ENCODE measurements around the gene SLC1A7.

SLC1A7 gene

DNA sequence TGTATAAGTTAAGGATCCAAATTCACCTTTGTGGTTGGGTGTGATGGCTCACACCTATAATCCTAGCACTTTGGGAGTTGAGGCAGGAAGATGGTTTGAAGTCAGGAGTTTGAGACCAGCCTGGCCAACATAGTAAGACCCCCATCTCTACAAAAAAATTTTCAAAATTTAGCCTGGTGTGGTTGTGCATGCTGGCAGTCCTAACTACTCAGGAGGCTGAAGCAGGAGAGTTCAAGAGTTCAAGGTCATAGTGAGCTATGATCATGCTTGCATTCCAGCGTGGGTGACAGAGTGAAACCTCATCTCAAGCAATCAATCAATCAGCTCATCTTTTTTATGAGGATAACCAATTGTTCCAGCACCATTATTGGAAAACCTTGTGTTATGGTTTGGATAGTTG lies 16.5 kb upstream of the SLC1A7 start:
- DNase-seq = no peak

DNA sequence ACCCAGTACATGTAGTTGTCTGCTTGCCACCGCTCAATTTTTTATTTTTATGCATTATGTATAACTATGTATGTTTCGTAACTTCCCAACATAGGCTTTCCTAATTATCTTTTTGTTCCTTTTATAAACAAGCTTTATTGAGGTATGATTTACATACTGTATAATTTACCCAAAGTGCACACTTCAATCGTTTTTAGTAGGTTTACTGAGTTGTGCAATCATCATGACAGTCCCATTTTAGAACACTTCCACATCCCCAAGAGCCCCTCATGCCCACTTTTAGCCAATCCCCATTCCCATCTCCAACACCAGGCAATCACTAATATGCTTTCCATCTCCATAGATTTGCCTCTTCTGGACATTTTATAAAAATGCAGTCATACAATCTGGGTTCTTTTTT lies 14.3 kb upstream of the SLC1A7 start:
- no peak for DNase-seq

DNA sequence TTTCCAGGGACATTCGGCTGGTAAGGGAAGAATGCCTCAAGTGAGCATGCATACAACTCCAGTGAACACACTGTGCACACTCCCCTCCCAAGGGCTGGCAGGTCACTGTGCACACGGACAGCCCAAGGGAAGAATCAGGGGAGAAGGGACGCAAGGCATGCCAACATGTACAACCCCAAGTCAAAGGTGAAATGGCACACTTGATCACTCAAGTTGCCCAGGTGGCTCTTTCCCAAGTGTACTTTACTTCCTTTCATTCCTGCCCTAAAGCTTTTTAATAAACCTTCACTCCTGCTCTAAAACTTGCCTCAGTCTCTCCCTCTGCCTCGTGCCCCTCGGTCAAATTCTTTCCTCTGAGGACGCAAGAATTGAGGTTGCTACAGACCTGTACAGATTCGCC lies 13.5 kb upstream of the SLC1A7 start:
- no peak for DNase-seq

DNA sequence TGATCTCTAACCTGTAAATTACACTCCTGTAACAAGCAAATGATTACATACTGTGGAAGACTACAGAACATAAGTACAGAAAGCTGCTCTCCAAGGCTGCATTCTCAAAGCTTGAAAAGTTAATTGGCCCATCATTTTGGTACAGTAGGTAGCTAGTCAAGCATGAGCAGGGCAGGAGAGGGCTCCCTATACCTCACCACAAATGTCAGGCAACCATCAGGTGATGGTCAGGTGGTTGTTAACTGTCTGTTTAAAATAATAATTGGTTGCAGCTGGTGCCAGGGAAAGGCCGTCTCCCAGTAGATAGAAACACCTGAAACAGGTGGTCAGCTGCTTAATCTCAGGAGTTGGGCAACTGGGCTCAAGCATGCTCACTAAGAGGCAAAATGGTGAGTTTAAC lies 13.1 kb upstream of the SLC1A7 start:
- no peak for DNase-seq

DNA sequence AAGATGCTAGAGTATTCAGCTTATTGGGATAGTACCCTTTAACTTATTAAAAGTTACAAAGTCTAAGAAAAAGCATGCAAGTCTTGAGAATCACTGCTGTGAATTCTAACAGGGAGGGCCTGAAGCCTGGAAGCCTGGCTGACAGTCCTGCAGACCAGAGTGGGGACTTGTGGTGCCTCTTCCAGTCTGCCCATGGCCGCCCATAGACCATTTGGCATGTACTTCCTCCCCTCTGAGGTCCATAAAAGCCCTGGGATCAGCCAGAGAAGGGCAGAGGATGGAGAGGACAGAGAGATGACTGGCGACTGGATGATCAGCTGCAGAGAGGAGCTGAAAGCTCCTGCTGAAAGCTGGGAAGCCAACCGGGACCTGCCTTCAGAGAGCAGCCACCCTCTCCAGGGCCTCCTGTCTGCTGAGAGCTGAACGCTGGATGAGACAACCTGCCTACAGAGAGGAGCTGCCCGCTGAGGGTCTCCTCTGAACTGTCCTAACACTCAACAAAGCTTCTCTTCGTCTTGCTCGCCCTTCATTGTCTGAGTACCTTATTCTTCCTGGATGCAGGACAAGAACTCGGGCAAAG lies 12.5 kb upstream of the SLC1A7 start:
- no peak for DNase-seq

DNA sequence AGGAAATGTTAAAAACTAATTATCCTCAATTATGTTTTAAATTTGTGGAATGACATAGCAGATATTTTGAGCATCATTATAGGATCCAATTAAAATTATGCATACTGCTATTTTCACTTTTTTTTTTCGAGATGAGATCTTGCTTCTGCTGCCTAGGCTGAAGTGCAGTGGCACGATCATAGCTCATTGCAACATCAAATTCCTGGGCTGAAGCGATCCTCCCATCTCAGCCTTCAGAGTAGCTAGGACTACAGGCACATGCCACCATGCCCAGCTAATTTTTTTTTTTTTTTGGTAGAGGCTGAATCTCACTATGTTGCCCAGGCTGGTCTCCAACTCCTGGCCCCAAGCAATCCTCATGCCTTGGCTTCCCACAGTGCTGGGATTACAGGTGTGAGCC lies 11.3 kb upstream of the SLC1A7 start:
- no peak for DNase-seq

DNA sequence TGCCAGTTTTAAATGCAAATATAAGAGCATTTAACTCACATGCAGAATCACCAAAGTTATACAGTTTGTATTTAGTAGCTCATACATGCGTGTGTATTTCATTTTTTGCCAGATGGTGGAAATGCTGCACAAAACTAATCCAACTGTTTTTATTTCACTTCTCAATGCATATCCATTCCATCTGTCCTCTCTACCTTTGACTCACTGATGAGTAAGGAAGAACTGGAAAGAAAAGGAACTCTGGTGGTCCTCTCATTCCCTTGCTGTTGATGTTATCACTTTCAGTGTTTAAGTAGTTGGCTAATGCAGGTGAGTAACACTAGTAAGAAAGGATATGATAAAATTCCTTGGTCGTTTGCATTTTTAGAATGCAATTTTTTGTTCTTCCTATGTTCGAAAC lies 5.7 kb upstream of the SLC1A7 start:
- no peak for DNase-seq

DNA sequence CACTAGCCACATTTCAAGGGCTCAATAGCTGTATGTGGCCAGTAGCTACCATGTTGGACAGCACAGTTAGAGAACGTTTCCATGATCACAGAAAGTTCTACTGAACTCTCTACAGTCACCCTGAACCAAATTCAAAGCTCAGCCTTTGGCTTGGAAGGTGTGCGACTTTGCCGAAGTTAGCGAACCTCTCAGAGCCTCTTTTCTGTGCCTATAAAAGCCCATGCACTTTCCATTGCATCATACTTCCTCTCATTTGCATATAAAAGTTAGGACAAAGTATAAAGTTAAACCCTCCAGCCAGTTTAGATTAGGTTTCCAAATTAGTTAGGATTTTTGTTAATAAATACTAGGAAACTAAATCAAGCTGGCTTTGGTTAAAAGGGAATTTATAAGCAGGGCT lies 4.7 kb upstream of the SLC1A7 start:
- no peak for DNase-seq

DNA sequence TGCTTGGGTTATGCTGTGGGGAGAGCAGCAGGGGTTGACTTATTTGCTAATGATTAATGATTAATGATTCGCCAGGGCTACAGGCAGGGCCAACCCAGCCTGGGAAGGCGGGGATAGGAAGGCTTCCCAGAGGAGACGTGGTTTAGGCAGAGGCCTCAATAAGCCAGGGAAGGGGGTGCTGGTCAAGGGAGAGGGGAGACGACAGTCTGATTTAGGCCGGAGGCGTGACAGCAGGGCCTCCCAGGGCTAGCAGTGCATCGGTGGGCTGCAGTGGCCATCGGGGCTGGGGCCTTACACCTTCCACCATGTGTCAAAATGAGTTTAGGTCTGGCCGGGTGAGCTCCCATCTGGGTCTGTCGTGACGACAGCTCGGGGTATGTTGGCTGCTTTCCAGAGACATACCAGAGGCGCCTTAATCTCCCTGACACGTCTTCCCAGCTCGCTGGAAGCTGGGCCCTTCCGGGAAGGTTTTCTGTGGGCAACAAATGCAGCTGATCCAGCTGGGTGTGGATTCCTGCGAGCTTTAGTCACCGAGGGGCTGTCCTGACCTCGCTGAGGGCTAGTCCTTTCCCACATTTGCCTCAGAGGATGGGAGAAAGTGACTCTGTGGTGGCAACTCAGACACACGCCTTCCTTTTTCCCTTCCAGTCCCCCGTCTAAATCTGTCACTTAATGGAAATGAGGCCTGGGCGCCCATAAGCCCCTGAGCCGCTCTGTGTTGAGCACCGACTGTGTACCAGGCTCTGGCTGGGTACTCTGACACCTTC lies 3.7 kb upstream of the SLC1A7 start:
- DNase-seq = no peak

DNA sequence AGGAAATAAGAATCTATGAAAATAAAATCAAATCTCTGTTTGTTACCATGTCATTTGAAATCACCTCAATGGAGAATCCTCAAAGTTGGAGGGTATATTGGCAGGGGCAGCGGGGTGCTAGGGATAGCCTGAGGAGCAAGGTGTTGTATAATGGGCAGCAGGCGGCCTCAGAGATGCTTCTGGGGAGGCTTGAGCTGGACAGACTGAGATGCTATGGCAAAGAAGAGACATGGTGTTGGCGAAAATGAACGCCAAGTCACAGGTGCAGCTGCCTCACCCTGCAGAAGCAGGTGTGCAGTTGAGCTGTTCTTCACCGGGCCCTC lies 3.1 kb upstream of the SLC1A7 start:
- DNase-seq = no peak

DNA sequence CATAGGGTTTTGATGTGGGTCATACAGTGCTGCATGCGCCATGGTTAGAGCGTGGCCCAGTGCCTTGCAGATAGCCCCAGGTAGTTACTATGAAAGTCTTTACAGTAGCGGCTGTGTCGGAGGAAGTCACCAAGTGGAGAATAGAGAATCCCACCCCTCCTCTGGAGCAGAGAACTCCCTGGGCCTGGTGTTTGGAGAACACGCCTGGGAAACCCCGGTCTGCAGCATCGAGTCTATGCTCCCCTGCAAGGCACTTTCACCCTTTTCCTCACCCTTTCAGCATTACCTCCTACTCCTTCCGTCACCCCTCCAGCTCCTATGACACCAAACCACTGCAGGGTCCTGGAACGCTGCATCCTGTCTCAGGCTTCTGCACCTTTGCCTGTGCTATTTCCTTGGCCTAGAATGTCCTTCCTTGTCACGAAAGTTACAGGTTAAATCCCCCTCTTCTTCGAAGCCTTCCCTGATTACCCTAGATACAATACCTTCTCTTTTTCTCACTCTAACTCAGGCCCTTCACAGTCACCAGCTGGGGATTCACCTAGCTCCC lies 2.7 kb upstream of the SLC1A7 start:
- DNase-seq = no peak

DNA sequence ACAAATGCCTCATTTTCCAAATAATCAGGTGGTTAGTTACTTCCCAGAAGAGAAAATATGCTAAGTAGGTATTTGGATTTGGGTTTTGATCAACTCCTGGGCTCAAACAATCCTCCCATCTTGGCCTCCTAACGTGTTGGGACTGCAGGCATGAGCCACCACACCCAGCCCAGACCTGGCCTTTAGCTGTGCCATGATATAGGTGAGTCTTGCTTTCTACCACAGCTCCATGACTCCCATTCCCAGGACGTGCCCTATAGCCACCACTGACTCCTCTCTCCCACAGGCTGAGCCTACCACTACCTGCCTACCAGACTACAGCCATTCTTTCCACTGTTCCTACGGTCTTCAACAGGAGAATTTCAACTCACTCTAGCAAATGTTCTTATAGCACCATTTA lies 1.8 kb upstream of the SLC1A7 start:
- no peak for DNase-seq

DNA sequence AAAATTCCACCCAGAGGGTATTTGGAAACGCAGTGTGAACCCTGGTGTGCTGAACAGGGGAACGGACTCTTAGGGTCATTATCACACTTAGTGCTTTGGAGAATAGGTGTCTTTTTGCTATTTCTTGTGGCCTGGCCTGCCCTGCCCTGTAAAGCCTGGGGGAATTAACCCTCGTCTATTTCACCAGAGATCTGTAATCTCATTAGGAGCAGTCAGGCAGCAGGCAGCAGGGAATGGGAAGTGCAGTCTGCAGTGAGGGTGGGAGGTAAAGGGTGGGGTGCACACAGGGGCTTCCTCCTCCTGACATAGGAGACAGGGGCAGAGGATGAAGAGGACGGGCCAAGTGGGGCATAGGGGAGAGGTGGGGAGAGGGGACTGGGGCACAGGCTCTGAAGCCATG lies 1.1 kb upstream of the SLC1A7 start:
- no peak for DNase-seq

DNA sequence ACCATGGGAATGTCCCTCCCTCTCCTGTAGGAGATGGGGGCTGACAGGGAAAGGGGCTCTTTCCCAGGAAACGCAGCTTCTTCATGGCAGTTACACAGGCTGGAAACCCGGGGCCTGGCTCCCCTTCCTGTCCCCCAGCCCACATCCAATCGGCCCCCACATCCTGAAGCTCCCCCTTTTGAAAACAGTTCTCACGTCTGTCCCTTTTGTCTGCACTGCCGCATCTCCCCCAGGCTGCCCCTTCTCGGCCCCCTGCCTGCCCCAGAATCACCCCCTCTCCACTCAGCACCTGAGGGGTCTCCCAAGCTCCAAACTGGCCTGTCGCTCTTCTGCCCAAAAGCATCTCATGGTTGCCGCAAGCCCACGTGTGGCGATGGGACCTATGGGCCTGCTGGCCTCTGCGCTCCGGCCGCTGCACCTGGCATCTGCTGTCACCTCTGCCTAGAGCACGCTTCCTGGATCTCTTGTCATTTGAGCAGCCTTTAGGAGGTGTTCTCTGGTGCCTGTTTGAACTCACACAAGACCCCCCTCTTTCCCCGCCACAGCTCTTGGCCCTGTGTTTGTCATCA lies 867 bp downstream of the SLC1A7 start:
- DNase-seq = no peak

DNA sequence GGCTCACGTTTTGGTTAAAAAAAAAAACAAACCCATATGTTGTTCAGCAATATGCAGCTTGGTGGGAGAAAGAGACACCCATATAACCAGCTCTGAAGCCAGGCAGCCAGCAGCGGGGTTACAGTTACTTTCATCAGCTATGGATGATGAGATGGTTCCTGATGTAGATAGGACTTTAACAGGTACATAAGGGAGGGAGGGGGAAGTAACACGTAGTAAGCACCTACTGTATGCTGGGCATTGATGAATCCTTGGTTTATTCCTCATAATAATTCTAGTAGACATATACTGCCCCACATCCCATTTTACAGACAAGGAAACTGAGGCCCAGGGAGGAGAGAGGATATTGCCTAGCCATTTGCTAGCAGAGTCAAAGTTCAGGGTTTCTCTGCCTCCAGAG lies 2.0 kb downstream of the SLC1A7 start:
- no peak for DNase-seq

DNA sequence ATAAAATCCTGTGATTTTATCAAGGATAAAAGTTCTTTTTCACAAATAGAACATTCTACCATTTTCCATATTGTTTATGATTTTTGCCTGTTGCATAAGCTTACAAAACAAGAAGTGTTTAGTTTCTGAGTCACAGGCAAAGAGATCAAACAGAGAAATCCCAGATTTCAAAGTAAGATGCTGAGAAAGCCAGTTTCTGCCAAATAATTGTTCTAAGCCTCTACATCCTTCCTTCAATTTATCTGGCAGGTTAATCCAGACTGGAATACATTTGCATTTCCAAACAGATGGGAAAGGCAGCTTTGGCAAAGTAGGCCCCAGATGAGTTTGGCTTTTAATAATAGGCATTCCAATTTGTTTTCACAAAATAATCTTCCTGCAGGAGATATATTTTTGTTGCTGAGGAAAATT lies 2.5 kb downstream of the SLC1A7 start:
- no peak for DNase-seq

DNA sequence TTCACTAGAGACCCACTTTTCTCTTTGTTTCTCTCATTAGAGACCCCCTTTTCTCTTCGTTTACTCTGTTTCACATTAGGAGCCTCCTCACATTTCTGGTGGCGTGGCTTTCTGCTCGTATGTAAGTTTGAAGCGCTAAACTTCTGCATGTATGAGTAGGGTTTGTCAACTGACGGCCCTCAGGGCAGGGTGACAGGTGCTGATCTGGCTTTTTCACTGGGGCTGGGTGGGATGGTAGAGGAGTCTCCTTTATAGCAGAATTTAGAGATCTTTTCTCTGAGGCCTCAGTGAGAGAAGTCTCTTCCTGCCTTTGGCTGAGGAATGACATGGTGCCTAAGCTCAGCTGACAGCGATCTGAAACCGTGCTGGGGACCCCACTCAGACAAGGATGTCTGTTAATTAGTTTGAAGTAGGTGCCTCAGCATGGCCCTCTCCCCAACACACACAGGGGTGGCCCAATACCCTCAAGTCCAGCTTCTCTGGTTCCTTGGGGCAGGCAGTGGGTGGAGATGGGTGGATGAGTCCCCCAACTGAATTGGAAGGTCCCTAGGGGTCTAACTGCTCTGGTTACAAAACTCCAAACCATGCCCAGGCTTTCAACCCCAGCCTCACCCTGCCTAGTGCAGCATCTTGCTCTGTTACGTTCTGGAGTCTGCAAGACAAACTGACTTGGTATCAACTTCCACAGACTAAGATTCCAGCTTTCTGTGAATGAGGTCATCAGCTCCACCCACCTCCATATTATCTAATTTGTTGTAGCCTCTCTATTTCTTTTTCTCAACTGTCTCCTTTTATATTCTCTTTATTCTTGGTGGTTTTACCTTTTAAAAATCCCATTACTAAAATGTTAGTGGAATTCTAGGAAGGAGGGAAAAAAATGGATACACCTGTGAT lies 3.2 kb downstream of the SLC1A7 start:
- no peak for DNase-seq

DNA sequence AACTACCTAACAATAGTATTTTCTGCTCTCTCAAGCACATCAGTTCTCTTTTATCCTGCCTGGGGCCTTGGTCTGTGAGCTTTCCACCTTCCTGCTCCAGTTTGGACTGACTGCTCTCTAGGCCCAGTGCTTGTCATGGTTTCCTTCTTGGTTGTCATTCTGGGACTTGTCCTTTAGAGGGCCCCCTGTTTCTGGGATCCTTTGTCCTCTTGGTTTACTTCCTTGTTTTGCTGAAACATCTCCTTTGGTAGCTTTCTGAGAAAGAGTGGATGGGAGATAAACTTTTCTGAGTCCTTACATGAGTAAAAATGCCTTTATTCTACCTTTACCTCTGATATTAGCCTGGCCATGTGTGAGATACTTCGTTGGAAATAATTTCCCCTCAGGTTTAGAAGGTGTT lies 4.7 kb downstream of the SLC1A7 start:
- no peak for DNase-seq

DNA sequence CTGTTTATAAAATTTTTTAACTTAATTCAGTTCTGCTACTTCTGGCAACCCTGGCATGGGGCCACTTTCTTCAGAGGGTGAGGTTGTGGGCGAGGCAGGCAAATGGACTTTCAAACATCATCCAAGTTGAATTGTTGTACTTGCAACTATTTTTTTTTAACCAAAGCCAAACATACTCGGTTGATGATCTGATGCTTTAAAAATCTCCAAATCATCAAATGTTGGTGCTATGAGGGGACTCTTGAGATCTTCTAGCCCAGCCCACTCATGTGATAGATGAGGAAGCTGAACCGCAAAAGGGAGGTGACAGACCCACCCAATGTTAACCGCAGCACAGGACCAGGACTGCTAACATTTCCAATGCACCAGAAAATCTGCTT lies 6.7 kb downstream of the SLC1A7 start:
- no peak for DNase-seq

DNA sequence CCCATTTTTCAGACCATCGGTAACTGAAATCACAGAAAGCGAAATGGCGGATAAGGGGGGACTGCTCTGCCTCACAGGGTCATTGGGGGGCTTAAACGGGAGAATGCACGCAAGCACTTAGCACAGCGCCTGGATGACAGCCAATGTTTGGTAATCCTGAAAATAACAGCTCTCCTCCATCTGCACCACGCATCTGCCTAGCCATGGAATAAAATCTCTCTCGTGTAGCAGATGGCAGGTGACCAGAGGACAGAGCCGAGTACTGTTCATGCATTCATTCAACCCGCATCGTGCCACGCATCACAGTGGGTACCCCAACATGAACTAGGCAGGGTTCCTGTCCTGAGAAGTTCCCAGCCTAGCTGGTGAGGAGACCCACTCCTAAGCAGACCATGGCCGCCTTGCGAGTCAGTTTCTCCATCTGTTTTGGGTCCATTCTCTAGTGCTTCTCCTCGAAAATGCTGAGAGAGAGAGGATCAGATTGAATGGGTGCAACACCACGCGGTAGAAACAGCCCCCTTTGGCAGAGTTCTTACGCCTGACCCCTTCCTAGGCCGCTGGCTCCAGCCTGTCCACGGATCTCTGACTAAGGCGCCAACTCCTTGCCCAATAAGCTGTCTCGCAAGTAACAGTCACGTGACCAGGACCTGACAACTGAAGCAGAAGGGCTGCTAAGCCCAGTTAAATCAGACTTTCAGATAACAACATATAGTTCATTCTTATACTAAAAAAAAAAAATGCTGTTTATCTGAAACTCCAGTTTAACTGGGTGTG lies 7.3 kb downstream of the SLC1A7 start:
- no peak for DNase-seq

DNA sequence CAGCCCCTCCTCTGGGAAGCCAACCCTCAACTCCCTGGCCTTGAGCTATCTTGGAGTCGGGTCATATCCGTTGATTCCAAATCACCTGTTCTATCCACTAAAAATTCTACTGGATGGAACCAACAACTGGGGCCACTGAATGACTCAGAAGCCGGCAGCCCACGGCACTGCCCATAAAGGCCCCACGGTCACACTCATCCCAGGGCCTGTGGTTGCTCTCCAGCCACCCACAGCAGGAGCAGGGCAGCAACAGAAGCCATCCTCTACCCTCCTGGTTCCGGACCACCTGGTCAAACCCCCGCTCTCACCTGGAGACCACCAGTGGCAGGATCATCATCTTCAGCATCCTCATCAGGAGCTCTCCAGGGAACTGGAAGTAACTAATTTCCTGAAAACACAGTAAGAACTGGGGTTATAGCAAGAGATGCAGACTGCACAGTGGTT lies 8.4 kb downstream of the SLC1A7 start:
- no peak for DNase-seq

DNA sequence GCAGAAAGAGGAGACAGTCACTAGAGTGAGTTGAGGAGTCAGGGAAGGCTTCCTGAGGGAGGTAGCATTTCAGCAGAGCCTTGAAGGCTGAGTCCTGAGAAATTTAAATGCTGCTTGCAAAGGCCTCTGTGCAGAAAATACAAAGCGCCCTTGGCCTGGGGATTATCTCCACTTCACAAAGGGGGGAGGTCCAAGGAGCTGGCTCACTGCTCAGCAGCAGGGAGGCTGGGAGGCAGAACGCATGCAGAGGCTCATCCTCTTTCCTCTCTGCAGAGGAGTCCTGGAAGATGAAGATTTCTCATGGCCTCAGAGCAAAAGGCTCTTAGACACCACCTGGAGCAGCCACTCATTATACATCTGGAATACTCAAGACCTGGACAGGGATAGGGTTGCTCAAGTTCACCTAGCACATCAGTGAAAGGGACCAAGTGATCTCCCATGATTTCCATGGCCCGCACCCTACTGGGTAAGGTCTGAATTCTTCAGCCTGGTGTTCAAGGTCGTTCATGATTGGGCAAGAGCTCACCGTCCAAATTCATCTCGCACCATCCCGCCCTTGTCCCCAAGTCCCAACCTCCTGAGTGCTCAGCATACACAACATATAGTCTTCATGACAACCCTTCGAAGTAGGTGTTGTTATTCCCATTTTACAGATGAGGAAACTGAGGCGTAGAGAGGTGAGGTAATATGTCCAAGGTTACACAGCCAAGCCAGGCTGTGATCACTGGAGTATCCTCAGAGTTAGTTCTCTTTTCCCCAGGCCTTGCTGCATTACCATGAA lies 9.0 kb downstream of the SLC1A7 start:
- DNase-seq = no peak
